Measurements from ENCODE around the gene ZIC4.

- TF ChIP-seq CTCF (conservative IDR thresholded peaks at IDR 0.05 in 1 of 2, IDR thresholded peaks at IDR 0.05 in 1 of 2; ENCODE audit: extremely low read depth in 1 of 2, insufficient read depth in 1 of 2, low read depth in 1 of 2, low read length in 2 of 2), result no peak
- peak; percentile 43 for TF ChIP-seq EZH2 (IDR thresholded peaks at IDR 0.05; ENCODE audit: borderline replicate concordance, low read length)
These were observed 12.1 kb downstream of the ZIC4 start for GRCh38 chr3:147393943-147394883.
